Spleen (tissue), 11 donors: Measurements from ENCODE around the gene MAPK1. TPM values are rescaled to one million over a fixed set of nuclear protein-coding genes. Genes with fewer than 3 reads are reported as not detected.
A peak's percentile ranks its signal among the peaks of the same experiment; 100 is the strongest.

Experiments used
- DNase-seq: peaks from one replicate; pipeline ENCODE4 v3.0.0-alpha.2; 2020
- H3K27ac ChIP-seq, 8 donors: fragments of 200-600 bp; sonication (generic) in 7 of 8; 1 replicate in 4 of 8; 2 replicates in 4 of 8; pipeline versions ENCODE4 v1.5.0 to v1.8.0; 2016 to 2021; ENCODE audit warnings: inconsistent platforms in 4 of 8, mild to moderate bottlenecking in 4 of 8, moderate library complexity in 1 of 8
- H3K27me3 ChIP-seq, 7 donors: fragments of 200-600 bp; sonication (generic) in 6 of 7; replicated peaks in 1 of 7; 1 replicate in 4 of 7; 2 replicates in 3 of 7; pipeline versions ENCODE4 v1.5.0 to v1.8.0; 2016 to 2021; ENCODE audit warnings: inconsistent platforms in 3 of 7, mild to moderate bottlenecking in 1 of 7
- H3K36me3 ChIP-seq, 6 donors: fragments of 200-600 bp; sonication (generic) in 5 of 6; 1 replicate in 4 of 6; 2 replicates in 2 of 6; pipeline versions ENCODE4 v1.5.0 to v1.8.0; 2016 to 2021; ENCODE audit warnings: inconsistent platforms in 2 of 6
- H3K4me1 ChIP-seq, 6 donors: fragments of 200-600 bp; sonication (generic) in 5 of 6; 1 replicate in 3 of 6; 2 replicates in 3 of 6; pipeline versions ENCODE4 v1.5.0 to v1.8.0; 2016 to 2021; ENCODE audit warnings: inconsistent platforms in 3 of 6
- H3K4me3 ChIP-seq, 8 donors: fragments of 200-600 bp; sonication (generic) in 7 of 8; 1 replicate in 4 of 8; 2 replicates in 4 of 8; pipeline versions ENCODE4 v1.5.0 to v1.8.0; 2016 to 2021; ENCODE audit warnings: inconsistent platforms in 4 of 8, mild to moderate bottlenecking in 4 of 8, moderate library complexity in 2 of 8
- H3K9me3 ChIP-seq, 8 donors: fragments of 200-600 bp; sonication (generic) in 7 of 8; 1 replicate in 4 of 8; 2 replicates in 4 of 8; pipeline versions ENCODE4 v1.5.0 to v1.8.0; 2016 to 2021; ENCODE audit warnings: inconsistent platforms in 4 of 8
- POLR2A ChIP-seq, 3 donors: fragments of 450-650 bp; IDR thresholded peaks; one replicate each; pipeline ENCODE4 v1.5.1; 2017; ENCODE audit warnings: antibody characterized with exemption in 3 of 3, mild to moderate bottlenecking in 1 of 3
- POLR2AphosphoS5 ChIP-seq, 3 donors: sonication (generic); formaldehyde crosslinking; IDR thresholded peaks; one replicate each; pipeline ENCODE4 v1.5.1; 2017; ENCODE audit warnings: antibody characterized with exemption in 3 of 3
- WGBS, 5 donors: extraction: QIAGEN DNeasy Blood & Tissue Kit in 3 of 5; methylation state at CpG; one replicate each; pipeline versions ENCODE4 v1.1.5 to v1.1.7; 2013 to 2018; 5-methylcytosine and 5-hydroxymethylcytosine counted together
- intact Hi-C: fragments of 100-400 bp; cut with DNase I; formaldehyde crosslinking; loops from one replicate; pipeline ENCODE4 v1.15.0; 2023; ENCODE audit warnings: low total_unique reads
- polyA plus RNA-seq, 3 donors: library from polyadenylated mRNA; stranded (reverse); fragments of 200-250 nt; gene quantifications; one replicate each; pipeline ENCODE4 v1.2.1, GENCODE V29; 2013
- total RNA-seq, 7 donors: library from RNA; depleted of rRNA in 3 of 7; stranded (reverse); fragments of >200 nt in 3 of 7; fragmentation: NEBNext Ultra II Directional in 4 of 7; extraction: Animal tissue kit (Norgen Biotek cat#: 25700) in 4 of 7; gene quantifications; one replicate each; pipeline versions ENCODE4 v1.1.0 to v1.2.1, GENCODE V29; 2016 to 2021
- TF ChIP-seq, protein P1 (sequence below), 11 experiments: fragments of 200-600 bp in 7 of 11; fragments of 450-650 bp in 4 of 11; sonication (generic) in 4 of 11; IDR thresholded peaks in 8 of 11; conservative IDR thresholded peaks in 3 of 11; 1 replicate in 7 of 11; 2 replicates in 4 of 11; pipeline versions ENCODE4 v1.4.0 to v1.8.0; 2016 to 2021; ENCODE audit warnings: antibody characterized with exemption in 11 of 11, inconsistent platforms in 4 of 11, mild to moderate bottlenecking in 1 of 11
- donor health status: healthy with polysubstance abuse.
- donor health status: DM: no; HTN: no; CAD: no; lungs with moderate emphysema.
- donor health status: DM: no; HTN: no; CAD: no.
- donor health status: Bipolar disorder and iron deficiency.
- donor health status: healthy.
- donor health status: DM: no; HTN: no; CAD: no.
- donor health status: DM: yes; HTN: yes; CAD: no.

The MAPK1 gene
- total and polyA plus RNA-seq, 10 donors = 11.6 to 165 (median 106) TPM

DNA sequence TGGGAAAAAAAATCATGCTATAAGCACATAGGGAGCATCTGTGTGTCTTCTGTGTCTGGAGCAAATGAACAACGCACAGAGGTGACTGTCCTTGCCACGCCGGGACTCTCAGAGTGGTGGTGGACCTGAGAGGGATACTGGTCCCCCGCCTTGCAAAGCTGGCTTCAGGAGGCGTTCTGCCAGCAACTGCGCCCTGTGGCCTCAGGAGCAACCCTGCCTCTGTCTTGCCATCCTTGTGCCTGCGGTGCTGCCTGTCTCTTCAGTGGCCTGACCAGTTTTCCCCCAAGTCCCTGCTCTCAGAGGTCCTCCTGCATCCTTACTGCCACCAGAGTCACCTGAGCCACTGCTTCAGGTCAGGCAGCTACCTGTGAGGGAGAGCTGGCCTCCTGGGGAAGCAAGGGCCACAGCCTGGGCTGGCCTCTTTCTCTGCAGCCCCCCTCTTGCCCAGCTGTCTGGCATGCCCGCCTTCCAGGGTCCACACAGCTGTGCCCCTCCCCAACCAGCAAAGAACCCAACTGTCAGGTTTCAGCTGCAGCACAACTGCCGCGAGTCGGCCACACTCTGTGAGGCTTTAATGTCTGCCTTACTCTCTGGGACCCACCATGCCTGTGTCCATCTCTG is 101.4 kb downstream of the MAPK1 start:
- WGBS, 5 donors = 84 to 93% (median 86%) methylated on average over 11 of the region's 11 CpGs
- peak in 1 of 3 donors; percentile 43 for TF ChIP-seq POLR2AphosphoS5 (IDR thresholded peaks at IDR 0.05)
- TF ChIP-seq, protein P1, sequence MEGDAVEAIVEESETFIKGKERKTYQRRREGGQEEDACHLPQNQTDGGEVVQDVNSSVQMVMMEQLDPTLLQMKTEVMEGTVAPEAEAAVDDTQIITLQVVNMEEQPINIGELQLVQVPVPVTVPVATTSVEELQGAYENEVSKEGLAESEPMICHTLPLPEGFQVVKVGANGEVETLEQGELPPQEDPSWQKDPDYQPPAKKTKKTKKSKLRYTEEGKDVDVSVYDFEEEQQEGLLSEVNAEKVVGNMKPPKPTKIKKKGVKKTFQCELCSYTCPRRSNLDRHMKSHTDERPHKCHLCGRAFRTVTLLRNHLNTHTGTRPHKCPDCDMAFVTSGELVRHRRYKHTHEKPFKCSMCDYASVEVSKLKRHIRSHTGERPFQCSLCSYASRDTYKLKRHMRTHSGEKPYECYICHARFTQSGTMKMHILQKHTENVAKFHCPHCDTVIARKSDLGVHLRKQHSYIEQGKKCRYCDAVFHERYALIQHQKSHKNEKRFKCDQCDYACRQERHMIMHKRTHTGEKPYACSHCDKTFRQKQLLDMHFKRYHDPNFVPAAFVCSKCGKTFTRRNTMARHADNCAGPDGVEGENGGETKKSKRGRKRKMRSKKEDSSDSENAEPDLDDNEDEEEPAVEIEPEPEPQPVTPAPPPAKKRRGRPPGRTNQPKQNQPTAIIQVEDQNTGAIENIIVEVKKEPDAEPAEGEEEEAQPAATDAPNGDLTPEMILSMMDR (IDR thresholded peaks at IDR 0.05 in 8 of 11, conservative IDR thresholded peaks at IDR 0.05 in 3 of 11) = no peak
- H3K27ac ChIP-seq = peak overlapping the region in 7 of 8 donors; percentile 24 to 88 (median 67)

GRCh38 chr22:21764038-21764804 is 103.2 kb downstream of the MAPK1 start:
- intact Hi-C loops = no loop called here
- Histone ChIP-seq H3K4me3 (peak overlapping the region in 1 of 8 donors; percentile 21), H3K27ac (peak overlapping the region in 6 of 8 donors; percentile 44 to 88 (median 70)), H3K36me3 (peaks cover 0 to 100% (median 79%) of the 10 kb centered on the region in 6 donors), H3K27me3 (no peaks in the 10 kb centered on the region), H3K9me3 (no peaks in the 10 kb centered on the region), H3K4me1 (peaks cover 4 to 92% (median 41%) of the 10 kb centered on the region in 6 donors)
- DNase-seq = no peak
- TF ChIP-seq POLR2AphosphoS5 (IDR thresholded peaks at IDR 0.05) = no peak
- WGBS, 5 donors = 80 to 84% (median 81%) methylated on average over 9 of the region's 9 CpGs

More for the DNA sequence above, 101.4 kb downstream of the MAPK1 start:
- Histone ChIP-seq H3K4me1 (peaks cover 4 to 94% (median 40%) of the 10 kb centered on the region in 6 donors), H3K4me3 (peak overlapping the region in 1 of 8 donors; percentile 38), H3K27me3 (no peaks in the 10 kb centered on the region), H3K36me3 (peaks cover 0 to 100% (median 94%) of the 10 kb centered on the region in 6 donors), H3K9me3 (no peaks in the 10 kb centered on the region)
- DNase-seq = no peak
- intact Hi-C loops = no loop called here

- Histone ChIP-seq H3K27ac (peak overlapping the region in 5 of 8 donors; percentile 3 to 88 (median 79)), H3K4me3 (no peak overlapping the region), H3K36me3 (peaks cover 0 to 100% (median 74%) of the 10 kb centered on the region in 6 donors), H3K4me1 (peaks cover 4 to 86% (median 41%) of the 10 kb centered on the region in 6 donors), H3K9me3 (no peaks in the 10 kb centered on the region), H3K27me3 (no peaks in the 10 kb centered on the region)
- no peak for DNase-seq
- TF ChIP-seq POLR2AphosphoS5 (IDR thresholded peaks at IDR 0.05) = no peak
- TF ChIP-seq POLR2A (IDR thresholded peaks at IDR 0.05) = no peak
- TF ChIP-seq, protein P1 (IDR thresholded peaks at IDR 0.05 in 8 of 11, conservative IDR thresholded peaks at IDR 0.05 in 3 of 11) = no peak
- intact Hi-C loops = no loop called here
- 63 to 76% (median 66%) methylated on average over 13 of the region's 13 CpGs for WGBS, 5 donors
Observed at GRCh38 chr22:21762712-21763581, 104.5 kb downstream of the MAPK1 start.

DNA sequence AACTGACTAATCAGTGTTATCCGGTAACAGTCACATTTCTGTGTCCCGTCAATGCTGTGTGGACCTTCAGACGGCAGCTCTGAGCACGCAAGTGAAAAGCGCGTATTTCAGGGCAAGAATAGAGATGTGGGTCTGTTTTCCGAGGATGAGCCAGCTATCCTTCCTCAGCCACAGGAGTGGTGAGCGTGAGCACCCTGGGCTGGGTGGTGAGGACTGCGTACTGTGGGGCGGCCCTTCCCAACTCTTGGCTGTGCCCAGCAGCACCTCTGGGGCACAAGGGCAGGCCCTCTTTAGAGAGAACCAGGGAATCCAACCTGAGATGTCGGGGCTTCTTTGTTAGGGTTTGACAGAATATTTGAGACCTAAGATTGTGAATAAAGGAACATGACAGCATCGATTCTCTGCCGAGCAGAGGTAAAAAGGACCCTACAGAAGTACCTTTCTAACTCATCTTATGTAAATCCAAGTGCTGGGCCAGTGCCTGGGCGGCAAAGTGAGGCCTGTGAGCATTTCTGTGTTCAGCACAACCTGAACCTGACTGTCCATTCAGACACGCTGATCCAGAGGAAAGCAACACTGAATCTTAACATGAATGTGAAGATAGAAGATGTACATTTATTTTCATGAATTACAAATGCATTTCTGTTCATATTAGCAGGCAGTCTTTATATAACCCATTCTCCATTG is 105.3 kb downstream of the MAPK1 start:
- peaks cover 4 to 78% (median 35%) of the 10 kb centered on the region in 6 donors for H3K4me1 ChIP-seq
- H3K9me3 ChIP-seq = no peaks in the 10 kb centered on the region
- no peak overlapping the region for H3K4me3 ChIP-seq
- peak overlapping the region in 5 of 8 donors; percentile 3 to 88 (median 79) for H3K27ac ChIP-seq
- DNase-seq = peak; percentile 37
- WGBS, 5 donors = 86 to 96% (median 94%) methylated on average over 15 of the region's 15 CpGs
- H3K36me3 ChIP-seq = peaks cover 0 to 100% (median 72%) of the 10 kb centered on the region in 6 donors
- TF ChIP-seq POLR2AphosphoS5 (IDR thresholded peaks at IDR 0.05) = peak in 2 of 3 donors; percentile 23 to 43
- TF ChIP-seq POLR2A (IDR thresholded peaks at IDR 0.05) = no peak
- intact Hi-C loops = no loop called here
- H3K27me3 ChIP-seq = no peaks in the 10 kb centered on the region
